Measurements from ENCODE around the gene SYK.
"Not testable (repeated sequence)": the region's sequence is repeated elsewhere in the genome, so short reads cannot be mapped to it uniquely, and the experiment has no call there.

Gene SYK

DNA sequence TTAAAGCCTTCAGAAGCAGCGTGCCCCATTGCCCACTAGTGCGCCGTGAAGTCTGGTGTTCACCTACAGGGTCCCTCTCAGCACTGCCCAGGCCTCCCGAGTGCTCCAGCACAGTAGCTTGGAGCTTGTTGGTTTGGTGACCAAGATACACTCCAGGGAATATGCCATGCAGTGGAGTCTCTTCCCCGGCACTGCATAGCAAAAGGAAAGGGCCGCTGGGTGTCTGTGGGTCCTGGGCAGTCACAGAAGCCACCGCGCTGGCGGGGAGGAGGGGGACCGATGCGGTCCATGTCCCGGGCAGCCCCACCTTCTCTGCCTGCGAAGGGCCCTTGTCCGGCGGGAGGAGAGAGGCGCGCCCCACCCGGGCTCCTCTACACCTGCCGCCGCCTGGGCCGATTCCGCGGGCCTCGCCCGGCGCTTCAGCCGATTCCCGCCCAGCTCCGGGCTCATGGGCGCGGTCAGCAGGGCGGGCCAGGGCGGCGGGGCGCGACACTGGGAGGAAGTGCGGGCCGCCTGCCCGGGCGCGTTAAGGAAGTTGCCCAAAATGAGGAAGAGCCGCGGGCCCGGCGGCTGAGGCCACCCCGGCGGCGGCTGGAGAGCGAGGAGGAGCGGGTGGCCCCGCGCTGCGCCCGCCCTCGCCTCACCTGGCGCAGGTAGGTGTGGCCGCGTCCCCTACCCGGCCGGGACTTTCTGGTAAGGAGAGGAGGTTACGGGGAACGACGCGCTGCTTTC, at the start of gene SYK:
Gene SYK, plus strand, starts transcription at position 579 of the 732 bp plus-strand sequence. CDS start 42,080 bp downstream, outside the sequence.
- DNase-seq (ENCODE audit: low read depth in 1 of 2, low spot score in 1 of 2), result no peak

DNA sequence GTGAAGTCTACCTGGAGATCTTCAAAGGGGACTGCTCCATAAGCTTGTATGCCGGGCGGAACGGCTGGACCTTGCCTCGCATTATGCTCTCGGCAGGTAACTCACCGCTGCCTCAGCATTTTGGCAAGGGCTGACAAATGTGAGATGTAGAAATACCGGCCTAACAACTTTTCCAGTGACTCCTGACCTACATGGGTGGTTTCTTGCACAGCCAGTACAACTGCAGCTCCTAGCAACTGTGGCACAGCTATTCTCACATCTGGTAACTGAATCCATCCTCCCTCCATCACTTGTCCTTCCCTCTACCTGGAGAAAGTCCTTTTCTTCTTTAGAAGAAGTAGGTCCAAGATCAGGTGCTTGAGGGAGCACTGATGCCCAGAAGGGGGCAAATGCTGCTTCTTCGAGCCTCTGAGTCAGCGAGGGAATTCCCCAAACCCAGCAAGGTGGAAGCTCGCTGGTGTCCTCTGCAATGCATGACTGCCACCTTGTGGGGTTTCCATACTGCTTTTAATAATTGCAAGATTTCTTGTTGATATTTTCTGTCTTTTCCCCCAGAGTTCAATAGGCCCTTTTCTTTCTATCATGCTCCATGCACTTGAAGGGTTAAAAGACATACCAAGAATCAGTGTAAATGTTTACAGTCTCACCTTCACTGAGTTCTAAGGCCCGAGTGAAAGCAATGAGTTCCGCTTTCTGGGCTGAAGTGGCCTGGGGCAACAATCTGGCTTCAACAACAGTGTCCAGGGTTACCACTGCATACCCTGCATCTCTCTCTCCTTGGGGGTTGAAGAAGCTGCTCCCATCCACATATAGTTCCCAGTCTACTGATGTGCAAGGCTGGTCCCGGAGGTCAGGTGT, 45.9 kb upstream of the SYK start:
- DNase-seq (ENCODE audit: low read depth in 1 of 2, low spot score in 1 of 2), result peak in 1 of 2 donors; percentile 24

DNA sequence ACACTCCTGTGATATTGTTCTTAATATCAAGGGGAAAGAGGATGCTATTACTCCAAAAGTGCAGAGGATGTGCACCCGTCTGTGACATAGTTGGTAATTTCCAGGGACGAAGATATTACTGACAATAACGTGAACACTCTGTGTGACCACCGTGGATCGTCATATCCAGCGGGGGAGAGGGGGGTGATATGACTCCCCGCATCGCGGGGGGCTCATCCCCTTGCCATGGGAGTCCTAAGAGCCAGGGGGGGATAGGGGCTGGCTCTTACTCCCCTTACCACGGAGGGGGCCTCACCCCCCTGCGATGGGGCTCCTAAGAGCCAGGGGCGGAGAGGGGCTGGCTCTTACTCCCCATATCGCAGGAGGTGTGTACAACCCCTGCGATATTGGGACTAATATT, 41.0 kb upstream of the SYK start:
- not testable (repeated sequence) for DNase-seq (ENCODE audit: low read depth in 1 of 2, low spot score in 1 of 2)

DNA sequence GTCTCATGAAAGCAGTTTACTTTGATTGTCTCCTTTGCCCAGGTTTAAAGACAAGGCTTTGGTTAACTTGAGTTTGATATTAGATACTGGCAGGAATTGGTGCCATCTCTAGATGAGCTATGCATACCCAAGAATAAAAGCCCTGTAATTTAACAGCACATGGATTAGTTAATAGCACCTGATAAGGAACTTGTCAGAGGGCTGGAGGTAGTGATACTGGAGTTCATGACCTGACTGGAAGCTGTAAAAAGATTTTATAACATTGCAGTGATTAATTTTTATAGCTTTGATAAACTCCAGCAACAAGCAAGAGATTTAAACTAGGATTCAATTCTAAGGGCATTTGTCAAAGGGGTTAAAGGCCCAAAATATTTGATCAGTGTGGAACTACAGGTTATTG, 34.9 kb upstream of the SYK start:
- no peak for DNase-seq (ENCODE audit: low read depth in 1 of 2, low spot score in 1 of 2)

DNA sequence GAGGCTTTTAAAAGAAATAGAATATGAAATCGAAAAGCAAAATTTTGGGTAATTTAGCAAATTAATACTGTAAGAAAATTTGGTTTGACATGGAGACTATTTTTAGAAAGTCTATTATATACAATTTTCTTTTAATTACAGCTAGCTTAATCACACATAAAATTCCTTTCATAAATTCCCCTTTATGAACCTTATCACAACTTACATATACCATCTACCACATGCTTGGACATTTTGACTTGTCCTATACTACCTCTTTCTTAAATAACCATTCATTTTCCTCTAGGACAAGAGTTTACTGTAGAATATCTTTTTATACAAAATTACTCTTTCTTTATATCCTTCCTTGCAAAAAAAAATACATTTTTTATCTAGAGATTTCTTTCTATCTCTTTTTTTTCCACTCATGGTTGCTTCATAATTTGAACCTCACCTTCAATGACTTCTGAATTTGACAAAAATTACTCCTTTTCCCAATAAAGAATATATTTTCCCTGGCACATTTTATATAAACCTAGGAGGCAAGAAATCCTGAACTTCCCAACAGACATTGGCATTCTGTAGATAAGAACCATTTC, 34.0 kb upstream of the SYK start:
- no peak for DNase-seq (ENCODE audit: low read depth in 1 of 2, low spot score in 1 of 2)

DNA sequence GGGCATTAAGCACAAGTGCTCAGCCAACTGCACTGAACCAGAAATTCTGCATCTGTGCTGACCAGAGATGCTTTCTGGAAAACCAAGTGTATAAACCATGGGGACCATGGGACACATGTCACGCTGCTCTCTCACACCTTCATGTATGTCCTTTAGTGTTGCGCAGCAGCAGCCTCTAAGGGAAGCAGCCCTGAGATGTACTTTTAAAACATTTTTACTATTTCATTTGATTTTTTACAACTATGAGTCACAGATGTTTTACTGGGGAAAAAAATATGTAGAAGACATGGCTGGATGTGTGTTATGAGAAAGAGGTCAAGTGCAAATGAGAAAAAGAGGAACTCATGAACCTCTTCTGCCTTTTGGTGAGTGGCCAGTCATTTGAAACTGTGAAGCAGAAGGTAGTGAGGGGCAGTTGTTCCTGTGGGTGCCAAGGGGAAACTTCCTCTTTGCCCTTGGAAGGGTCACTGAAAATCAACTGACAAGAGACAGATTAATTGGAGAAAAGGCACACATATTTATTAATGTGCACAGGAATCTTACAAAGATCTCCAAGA, 31.4 kb upstream of the SYK start:
- DNase-seq (ENCODE audit: low read depth in 1 of 2, low spot score in 1 of 2), result no peak

DNA sequence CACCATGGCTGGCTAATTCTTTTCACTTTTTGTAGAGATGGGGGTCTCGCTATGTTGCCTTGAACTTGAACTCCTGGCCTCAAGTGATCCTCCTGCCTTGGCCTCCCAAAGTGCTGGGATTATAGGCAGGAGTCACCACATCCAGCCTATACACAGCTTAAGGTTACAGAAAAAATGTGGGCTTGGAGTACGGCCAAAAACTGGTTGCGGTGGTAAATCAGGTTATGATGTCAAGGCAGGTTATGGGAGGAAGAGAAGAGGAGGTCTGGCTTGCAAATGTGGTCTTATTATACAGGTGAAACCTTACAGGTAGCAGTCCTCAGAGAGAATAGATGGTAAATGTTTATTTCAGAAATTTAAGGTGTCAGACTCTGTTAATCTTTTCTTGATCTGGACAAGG, 30.7 kb upstream of the SYK start:
- DNase-seq (ENCODE audit: low read depth in 1 of 2, low spot score in 1 of 2), result no peak

DNA sequence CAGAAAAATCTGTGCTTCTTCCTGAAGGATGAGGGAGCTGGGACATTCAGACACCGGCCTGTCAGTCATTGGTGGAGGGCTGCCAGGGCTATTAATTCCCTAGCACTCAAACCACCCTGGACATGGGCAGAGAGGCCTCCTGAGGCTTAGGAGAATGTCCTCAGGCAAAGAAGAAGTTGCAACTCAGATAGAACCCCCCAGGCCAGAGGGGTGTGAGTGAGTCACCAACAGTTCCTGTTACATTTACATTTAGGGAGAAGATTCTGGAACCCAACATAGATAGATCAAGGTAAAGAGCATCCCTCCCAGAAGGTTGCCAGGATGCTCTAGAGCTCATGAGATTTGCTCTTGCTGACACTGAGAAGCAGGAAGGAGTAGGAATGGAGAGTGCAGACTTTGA, 29.2 kb upstream of the SYK start:
- no peak for DNase-seq (ENCODE audit: low read depth in 1 of 2, low spot score in 1 of 2)

DNA sequence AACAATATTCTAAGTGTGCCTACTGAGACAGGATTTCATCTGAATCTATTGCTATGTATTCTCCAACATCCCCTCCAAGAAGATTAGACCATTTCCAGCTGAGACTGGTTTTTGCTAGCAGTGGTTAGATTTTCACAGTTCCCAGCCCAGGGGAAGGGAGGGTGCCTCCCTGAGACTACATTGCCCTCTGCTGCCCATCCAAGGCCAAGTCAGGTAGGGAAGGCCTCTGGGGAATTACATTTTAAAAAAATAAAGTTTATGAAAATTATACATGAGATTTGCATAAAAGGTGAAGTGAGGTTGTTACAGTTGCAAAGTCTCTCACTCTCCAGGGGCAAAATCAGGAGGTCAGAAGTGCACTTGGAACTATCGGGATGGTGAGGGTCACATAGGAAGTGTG, 28.0 kb upstream of the SYK start:
- DNase-seq (ENCODE audit: low read depth in 1 of 2, low spot score in 1 of 2), result no peak

DNA sequence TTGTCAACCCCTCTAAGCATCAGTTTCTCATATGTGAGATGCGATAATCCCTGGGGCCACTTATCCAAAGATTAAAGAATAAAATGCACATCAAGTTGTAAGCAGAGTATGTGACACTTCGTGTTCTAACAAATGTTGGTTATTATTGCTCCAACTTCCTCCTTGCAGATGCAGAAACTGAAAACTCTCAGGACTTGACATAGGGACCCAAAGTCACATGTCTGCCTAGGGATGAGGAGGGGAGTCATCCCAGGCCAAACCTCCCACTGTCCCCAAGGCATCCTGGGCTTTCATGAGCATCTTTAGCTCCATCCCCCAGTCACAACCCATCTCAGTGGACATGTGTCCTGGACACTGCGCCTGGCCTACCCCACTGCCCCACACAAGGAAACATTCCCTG, 27.5 kb upstream of the SYK start:
- DNase-seq (ENCODE audit: low read depth in 1 of 2, low spot score in 1 of 2), result no peak

DNA sequence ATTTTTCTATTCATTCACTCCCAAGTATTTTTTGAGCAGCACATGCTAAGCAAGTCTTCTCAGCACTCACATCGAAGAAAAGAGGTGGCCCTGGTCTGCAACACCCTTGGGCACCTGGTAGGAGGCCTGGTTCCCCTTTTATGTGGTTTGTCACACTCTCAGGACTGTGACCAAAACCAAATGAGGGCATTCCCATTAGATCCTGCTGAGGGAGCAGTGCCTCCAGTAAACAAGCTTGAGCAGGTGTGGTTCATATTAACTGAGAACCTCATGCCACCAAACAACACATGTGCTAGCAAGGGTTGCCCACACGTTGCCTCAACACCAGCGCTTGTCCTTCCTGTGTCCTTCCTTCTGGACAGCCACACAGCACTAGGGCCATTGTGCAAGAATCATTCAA, 26.9 kb upstream of the SYK start:
- no peak for DNase-seq (ENCODE audit: low read depth in 1 of 2, low spot score in 1 of 2)

DNA sequence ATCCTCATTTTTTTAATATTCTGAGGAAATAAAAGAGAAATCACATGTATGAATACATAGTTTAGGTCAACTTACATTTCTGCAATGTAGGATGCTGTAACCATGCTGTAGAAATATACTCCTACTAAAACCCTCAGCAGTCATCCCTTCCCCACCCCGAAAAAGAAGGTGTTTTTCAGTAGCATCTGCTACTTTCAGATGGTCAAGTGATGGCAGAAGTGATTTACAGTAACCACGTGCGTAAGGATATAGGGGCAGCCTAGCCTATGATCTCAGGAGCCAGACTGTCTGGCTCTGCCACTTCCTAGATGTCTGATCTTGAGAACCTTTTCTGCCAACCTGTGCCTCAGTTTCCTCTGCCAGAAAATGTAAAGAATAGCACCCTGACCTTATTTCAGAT, 26.0 kb upstream of the SYK start:
- DNase-seq (ENCODE audit: low read depth in 1 of 2, low spot score in 1 of 2), result no peak

DNA sequence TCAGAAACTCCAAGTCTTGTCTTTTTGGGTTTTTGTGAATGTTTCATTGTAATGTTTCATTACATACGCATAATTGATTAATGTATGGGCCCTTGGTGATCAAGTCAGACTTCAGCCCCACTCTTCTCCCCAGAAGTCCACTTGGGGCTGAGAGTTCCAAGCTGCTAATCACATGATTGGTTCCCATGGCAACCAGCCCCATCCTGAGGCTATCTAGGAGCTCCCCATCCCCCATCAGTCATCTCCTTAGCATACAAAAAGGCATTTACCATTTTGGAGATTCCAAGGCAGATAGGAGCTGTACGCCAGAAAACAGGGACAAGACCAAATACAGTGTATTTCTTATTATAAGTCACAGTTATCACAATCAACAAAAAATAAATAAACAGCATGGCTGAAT, 22.9 kb upstream of the SYK start:
- no peak for DNase-seq (ENCODE audit: low read depth in 1 of 2, low spot score in 1 of 2)

DNA sequence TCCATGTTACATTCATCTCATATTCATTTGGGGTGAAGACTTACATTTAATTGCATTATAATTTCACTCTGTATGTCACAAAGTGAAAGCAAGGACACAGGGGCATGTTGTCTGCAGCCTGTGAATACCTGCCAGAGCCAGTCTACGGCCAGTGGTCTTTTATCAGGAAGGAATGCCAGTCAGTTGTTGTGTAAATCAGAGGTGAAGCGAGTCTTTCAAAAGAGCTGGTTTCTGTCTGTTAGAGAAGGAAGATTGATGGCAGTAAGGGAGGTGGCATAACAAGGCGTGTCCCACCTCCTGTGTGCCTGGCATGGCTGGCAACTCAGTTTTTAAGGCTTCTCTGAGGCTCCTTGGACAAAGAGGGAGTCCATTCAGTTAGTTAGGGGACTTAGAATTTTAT, 18.1 kb upstream of the SYK start:
- DNase-seq (ENCODE audit: low read depth in 1 of 2, low spot score in 1 of 2), result no peak

DNA sequence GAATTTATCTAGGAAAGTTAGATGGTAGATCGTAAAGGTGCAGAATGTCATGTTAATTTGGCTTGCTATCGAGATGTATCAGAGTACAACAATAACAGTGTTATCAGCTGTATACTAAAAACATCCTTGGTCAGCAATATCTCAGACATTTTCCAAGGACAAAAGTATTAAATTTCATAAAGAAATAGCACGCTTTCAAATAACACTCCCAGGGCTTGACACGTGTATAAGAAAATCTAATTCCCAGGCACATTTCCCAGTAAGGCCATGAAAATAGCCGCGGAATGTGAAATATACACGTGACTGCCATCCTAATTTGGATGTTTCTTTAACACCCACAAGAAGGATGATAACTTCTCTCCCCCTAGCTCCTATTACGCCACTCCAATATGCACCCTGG, 17.7 kb upstream of the SYK start:
- DNase-seq (ENCODE audit: low read depth in 1 of 2, low spot score in 1 of 2), result no peak

DNA sequence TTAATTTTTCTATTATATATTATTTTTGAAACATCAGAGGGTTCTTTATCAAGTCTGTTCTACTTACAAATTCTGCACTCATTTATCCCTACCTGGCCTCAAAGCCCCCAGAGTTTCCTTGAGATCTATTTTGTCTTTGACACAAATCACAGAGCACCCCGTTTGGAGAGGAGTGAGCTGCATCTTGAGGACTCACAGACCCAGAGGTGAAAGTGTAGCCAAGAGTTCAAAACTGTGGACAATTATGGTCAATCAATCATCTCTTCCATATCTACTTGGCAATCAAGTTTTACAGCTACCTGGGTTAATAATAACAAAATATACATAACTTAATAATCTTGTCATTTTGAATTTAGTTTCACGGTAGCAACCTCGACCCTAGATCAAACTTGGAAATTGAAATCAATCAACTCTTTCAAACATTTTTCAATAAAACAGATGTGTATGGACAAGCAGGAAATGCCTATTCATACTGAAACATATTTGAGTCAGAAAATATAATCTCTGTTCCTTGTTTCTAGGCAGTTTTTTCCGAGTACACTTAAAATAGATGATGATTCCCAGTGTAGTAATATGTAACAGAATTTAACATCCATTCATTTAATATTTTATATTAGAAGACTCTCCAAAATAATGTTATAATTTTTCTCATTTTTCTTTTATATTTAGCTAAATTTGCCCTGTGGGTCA, 13.7 kb upstream of the SYK start:
- DNase-seq (ENCODE audit: low read depth in 1 of 2, low spot score in 1 of 2), result no peak

DNA sequence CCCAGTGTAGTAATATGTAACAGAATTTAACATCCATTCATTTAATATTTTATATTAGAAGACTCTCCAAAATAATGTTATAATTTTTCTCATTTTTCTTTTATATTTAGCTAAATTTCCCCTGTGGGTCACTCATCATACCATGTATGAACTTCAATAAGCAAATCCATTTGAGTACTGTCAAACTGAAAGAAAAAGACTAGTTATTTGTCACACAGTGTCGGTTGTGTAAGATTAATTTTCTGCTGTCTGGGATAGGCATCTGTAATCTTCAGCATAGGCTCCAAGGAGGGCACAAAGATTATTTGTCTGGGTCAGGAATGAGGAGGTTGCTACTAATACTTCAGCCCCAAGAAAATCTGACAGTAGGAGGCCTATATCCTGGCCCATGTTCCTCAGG, 13.1 kb upstream of the SYK start:
- DNase-seq (ENCODE audit: low read depth in 1 of 2, low spot score in 1 of 2), result not testable (repeated sequence)

DNA sequence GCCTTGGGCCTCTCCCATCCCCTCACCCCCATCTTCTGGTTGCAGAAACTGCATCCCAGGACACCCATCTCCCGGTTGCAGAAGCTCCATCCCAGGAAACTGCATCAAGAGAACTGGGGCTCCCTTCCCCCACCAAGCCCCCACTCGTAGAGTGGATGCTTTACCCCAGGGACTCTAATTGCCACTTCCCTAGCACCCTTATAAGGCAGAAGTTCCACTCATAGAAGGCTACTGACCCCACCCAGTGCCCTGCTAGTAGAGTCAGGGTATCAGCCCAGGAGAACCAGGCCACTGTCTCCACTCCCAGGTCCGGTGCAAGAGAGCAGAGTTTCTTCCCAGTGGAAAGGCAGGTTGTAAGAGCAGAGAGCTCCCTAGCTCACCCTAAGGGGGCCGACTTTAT, 12.2 kb upstream of the SYK start:
- no peak for DNase-seq (ENCODE audit: low read depth in 1 of 2, low spot score in 1 of 2)

DNA sequence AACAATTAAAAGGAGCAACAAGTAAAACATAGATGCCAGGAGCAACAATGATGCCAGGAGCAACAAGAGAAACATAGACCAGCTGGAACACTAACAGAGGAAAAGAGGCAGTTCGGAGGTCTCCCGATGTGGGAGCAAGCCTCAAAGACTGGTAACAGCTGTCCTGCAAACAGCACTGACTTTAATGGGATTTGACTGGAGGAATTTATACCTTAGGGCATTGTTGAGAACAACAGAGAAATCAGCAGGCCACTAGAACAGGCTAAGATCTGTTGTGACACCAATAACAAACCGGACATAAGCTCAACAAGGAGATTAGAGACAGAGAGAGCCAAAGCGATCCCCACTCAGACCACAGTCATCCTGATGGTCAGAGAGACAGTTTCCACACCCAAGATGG, 11.8 kb upstream of the SYK start:
- DNase-seq (ENCODE audit: low read depth in 1 of 2, low spot score in 1 of 2), result no peak

DNA sequence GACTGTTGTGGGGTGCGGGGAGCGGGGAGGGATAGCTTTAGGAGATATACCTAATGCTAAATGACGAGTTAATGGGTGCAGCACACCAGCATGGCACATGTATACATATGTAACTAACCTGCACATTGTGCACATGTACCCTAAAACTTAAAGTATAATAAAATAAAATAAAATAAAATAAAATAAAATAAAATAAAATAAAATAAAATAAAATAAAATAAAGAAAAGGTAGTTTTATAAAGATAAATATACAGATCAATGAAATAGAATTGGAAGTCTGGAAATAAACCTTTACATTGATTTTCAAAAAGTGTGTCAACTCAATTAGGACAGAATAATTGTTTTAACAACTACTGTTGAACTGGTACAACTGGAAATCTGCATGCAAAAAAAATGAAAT, 8.6 kb upstream of the SYK start:
- not testable (repeated sequence) for DNase-seq (ENCODE audit: low read depth in 1 of 2, low spot score in 1 of 2)

DNA sequence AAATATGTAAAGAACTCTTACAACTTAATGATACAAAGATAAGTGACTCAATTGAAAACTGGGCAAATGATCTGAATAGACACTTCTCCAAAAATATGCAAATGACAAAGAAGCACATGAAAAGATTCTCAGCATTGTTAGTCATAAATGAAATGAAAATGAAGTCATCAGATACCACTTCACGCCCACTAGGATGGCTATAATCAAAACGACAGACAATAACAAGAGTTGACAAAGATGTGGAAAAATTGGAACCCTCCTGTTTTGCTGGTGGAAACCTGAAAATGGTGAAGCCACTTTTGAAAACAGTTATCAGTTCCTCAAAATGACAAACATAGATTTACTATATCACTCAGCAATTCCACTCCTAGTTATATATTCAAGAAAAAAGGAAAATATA, 7.9 kb upstream of the SYK start:
- no peak for DNase-seq (ENCODE audit: low read depth in 1 of 2, low spot score in 1 of 2)

Data from activated T-helper 1 cell treated with anti-CD3 and anti-CD28 coated beads, Interleukin-2, amount 50 U/mL, for 16 hours (primary cell).